Vagina (tissue), 2 donors: ENCODE results near the gene PRR4. TPM values are rescaled to one million over a fixed set of nuclear protein-coding genes. Genes with fewer than 3 reads are reported as not detected.

Experiments
- DNase-seq, 2 donors: peaks; one replicate each; pipeline ENCODE4 v3.0.0-alpha.2; 2017; ENCODE audit errors: extremely low spot score in 2 of 2
- H3K27ac ChIP-seq: fragments of 200-600 bp; sonication (generic); one replicate; pipeline ENCODE4 v1.5.1; 2019
- H3K27me3 ChIP-seq: fragments of 200-600 bp; sonication (generic); one replicate; pipeline ENCODE4 v1.5.1; 2019
- H3K36me3 ChIP-seq, 2 donors: fragments of 200-600 bp; sonication (generic); one replicate each; pipeline ENCODE4 v1.5.1; 2017 to 2019
- H3K4me1 ChIP-seq: fragments of 200-600 bp; sonication (generic); one replicate; pipeline ENCODE4 v1.5.1; 2019
- H3K4me3 ChIP-seq, 2 donors: fragments of 200-600 bp; sonication (generic); 1 replicate in 1 of 2; 2 replicates in 1 of 2; pipeline ENCODE4 v1.5.1; 2016 to 2019
- H3K9me3 ChIP-seq: fragments of 200-600 bp; sonication (generic); one replicate; pipeline ENCODE4 v1.5.1; 2019
- POLR2A ChIP-seq, 2 donors: fragments of 450-650 bp; IDR thresholded peaks; one replicate each; pipeline ENCODE4 v1.6.1; 2017; ENCODE audit warnings: antibody characterized with exemption in 2 of 2, mild to moderate bottlenecking in 2 of 2, moderate library complexity in 2 of 2
- POLR2AphosphoS5 ChIP-seq, 2 donors: sonication (generic); formaldehyde crosslinking; IDR thresholded peaks; one replicate each; pipeline ENCODE4 v1.9.0; 2017; ENCODE audit warnings: antibody characterized with exemption in 2 of 2, mild to moderate bottlenecking in 2 of 2, low read depth in 1 of 2; ENCODE audit not compliant: insufficient read depth in 1 of 2
- intact Hi-C: fragments of 100-400 bp; cut with DNase I; formaldehyde crosslinking; loops from one replicate; pipeline ENCODE4 v1.15.1; 2023
- total RNA-seq: library from RNA; depleted of rRNA; stranded (reverse); fragments of >200 nt; gene quantifications from one replicate; pipeline ENCODE4 v1.2.3, GENCODE V29; 2016
- TF ChIP-seq, protein P1 (sequence below), 3 experiments: fragments of 450-650 bp in 2 of 3; fragments of 200-600 bp in 1 of 3; sonication (generic) in 1 of 3; IDR thresholded peaks; one replicate each; pipeline ENCODE4 v1.5.1; 2017 to 2019; ENCODE audit warnings: antibody characterized with exemption in 3 of 3, mild to moderate bottlenecking in 2 of 3, moderate library complexity in 2 of 3

The PRR4 gene, protein sequence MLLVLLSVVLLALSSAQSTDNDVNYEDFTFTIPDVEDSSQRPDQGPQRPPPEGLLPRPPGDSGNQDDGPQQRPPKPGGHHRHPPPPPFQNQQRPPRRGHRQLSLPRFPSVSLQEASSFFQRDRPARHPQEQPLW
- total RNA-seq, result 6.1 TPM

DNA sequence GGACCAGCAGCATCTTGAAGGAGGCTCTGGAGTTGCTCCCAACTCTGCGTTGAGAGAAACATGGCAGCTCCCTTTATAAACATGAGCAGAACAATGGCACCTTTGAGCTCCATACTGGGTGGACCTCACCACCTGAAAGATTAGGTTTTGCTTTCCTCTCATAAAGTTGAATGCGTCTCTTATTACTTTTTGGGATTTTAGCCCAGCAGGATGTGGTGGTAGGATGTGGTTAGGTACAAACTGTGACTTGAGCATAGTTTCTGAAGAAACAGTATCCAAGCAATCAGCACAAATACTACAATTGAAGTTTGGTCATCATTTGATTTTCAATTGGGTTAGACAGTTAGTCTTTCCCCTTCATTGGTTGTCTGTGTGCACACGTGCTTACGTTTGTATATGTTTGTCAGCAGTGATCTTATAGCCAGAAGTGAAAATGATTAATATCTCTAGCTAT is at the start of gene PRR4:
TSS of gene PRR4 (minus strand) at position 51 of the 454 bp plus-strand sequence. CDS start at position 13, 38 bp downstream.
- no peak within 1 kb of the TSS for H3K4me3 ChIP-seq
- H3K4me1 ChIP-seq, result no peaks in the 10 kb centered on the region
- H3K27ac ChIP-seq, result no peak within 1 kb of the TSS
- TF ChIP-seq POLR2A (IDR thresholded peaks at IDR 0.05) (no peak), POLR2AphosphoS5 (IDR thresholded peaks at IDR 0.05; ENCODE audit: insufficient read depth in 1 of 2, low read depth in 1 of 2) (no peak)
- TF ChIP-seq, protein P1, sequence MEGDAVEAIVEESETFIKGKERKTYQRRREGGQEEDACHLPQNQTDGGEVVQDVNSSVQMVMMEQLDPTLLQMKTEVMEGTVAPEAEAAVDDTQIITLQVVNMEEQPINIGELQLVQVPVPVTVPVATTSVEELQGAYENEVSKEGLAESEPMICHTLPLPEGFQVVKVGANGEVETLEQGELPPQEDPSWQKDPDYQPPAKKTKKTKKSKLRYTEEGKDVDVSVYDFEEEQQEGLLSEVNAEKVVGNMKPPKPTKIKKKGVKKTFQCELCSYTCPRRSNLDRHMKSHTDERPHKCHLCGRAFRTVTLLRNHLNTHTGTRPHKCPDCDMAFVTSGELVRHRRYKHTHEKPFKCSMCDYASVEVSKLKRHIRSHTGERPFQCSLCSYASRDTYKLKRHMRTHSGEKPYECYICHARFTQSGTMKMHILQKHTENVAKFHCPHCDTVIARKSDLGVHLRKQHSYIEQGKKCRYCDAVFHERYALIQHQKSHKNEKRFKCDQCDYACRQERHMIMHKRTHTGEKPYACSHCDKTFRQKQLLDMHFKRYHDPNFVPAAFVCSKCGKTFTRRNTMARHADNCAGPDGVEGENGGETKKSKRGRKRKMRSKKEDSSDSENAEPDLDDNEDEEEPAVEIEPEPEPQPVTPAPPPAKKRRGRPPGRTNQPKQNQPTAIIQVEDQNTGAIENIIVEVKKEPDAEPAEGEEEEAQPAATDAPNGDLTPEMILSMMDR (IDR thresholded peaks at IDR 0.05), result no peak
- no peaks in the 10 kb centered on the region for H3K27me3 ChIP-seq
- DNase-seq, result no peak
- H3K9me3 ChIP-seq, result no peaks in the 10 kb centered on the region
- H3K36me3 ChIP-seq, result no peaks in the 10 kb centered on the region
- intact Hi-C loops, result no loop called here

DNA sequence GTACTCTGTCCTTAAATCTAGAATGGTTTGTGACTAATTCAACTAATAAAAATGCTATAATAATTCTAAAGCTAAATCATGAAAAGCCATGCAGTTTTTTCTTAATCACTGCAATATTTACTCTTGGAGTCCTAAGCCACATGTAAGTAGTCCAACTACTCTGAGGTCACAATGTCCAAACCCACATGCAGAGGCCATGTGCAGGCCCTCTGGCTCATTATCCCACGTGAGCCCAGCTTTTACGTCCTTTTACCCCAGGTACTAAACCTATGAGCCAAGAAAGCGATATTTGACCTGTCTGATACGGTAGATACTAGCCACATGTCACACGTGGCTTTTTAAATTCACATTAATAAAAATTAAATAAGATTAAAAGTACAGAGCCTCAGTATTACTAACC is 47.6 kb upstream of the PRR4 start:
- Histone ChIP-seq H3K4me1 (no peaks in the 10 kb centered on the region), H3K9me3 (no peaks in the 10 kb centered on the region)
- TF ChIP-seq POLR2A (IDR thresholded peaks at IDR 0.05), result no peak

GRCh38 chr12:10891937-10892336 is 42.7 kb upstream of the PRR4 start:
- Histone ChIP-seq H3K9me3 (no peaks in the 10 kb centered on the region), H3K27me3 (no peaks in the 10 kb centered on the region), H3K4me1 (no peaks in the 10 kb centered on the region), H3K36me3 (no peaks in the 10 kb centered on the region), H3K4me3 (no peak overlapping the region), H3K27ac (no peak overlapping the region)
- intact Hi-C loops, result no loop called here
- DNase-seq, result no peak
- TF ChIP-seq POLR2AphosphoS5 (IDR thresholded peaks at IDR 0.05; ENCODE audit: insufficient read depth in 1 of 2, low read depth in 1 of 2) (no peak), POLR2A (IDR thresholded peaks at IDR 0.05) (no peak)
- TF ChIP-seq, protein P1 (IDR thresholded peaks at IDR 0.05), result no peak

More for the DNA sequence above, 47.6 kb upstream of the PRR4 start:
- H3K4me3 ChIP-seq, result no peak overlapping the region
- H3K27ac ChIP-seq, result no peak overlapping the region
- H3K36me3 ChIP-seq, result no peaks in the 10 kb centered on the region
- H3K27me3 ChIP-seq, result no peaks in the 10 kb centered on the region
- intact Hi-C loops, result no loop called here
- DNase-seq, result no peak

DNA sequence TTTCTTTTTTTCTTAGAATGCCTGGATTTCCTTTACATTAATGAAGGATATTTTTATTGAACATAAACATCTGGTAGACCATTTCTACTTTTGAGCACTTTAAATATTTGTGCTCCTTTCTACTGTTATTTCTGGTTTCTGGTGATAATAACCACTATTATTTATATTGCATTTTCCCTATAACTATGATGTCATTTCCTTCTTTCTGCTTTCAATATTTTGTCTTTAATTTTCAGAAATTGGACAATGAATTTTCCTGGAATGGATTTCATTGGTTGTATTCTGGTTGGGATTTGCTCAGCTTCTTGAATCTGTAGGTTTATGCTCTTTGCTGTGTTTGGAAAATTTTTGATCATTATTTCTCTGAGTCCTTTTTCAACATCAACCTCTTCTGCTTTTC is 40.0 kb upstream of the PRR4 start:
- no peaks in the 10 kb centered on the region for H3K27me3 ChIP-seq
- TF ChIP-seq, protein P1 (IDR thresholded peaks at IDR 0.05), result no peak
- TF ChIP-seq POLR2A (IDR thresholded peaks at IDR 0.05) (no peak), POLR2AphosphoS5 (IDR thresholded peaks at IDR 0.05; ENCODE audit: insufficient read depth in 1 of 2, low read depth in 1 of 2) (no peak)
- no peaks in the 10 kb centered on the region for H3K4me1 ChIP-seq
- H3K4me3 ChIP-seq, result no peak overlapping the region
- DNase-seq, result no peak
- H3K9me3 ChIP-seq, result no peaks in the 10 kb centered on the region
- intact Hi-C loops, result no loop called here
- H3K27ac ChIP-seq, result no peak overlapping the region
- no peaks in the 10 kb centered on the region for H3K36me3 ChIP-seq

- no peaks in the 10 kb centered on the region for H3K36me3 ChIP-seq
Measured at GRCh38 chr12:10884086-10884725, 34.9 kb upstream of the PRR4 start, which contains the start of gene PRH1. PRH1 (minus strand) TSS chr12:10884255; CDS start chr12:10884217, 38 bp downstream.

More at GRCh38 chr12:10884086-10884725, 34.9 kb upstream of the PRR4 start, which contains the start of gene PRH1:
- no peak for DNase-seq
- no peak within 1 kb of the TSS for H3K4me3 ChIP-seq
- no peak within 1 kb of the TSS for H3K27ac ChIP-seq
- intact Hi-C loops, result no loop called here
- H3K27me3 ChIP-seq, result no peaks in the 10 kb centered on the region
- TF ChIP-seq, protein P1 (IDR thresholded peaks at IDR 0.05), result no peak
- TF ChIP-seq POLR2AphosphoS5 (IDR thresholded peaks at IDR 0.05; ENCODE audit: insufficient read depth in 1 of 2, low read depth in 1 of 2) (no peak), POLR2A (IDR thresholded peaks at IDR 0.05) (no peak)
- no peaks in the 10 kb centered on the region for H3K4me1 ChIP-seq
- H3K9me3 ChIP-seq, result no peaks in the 10 kb centered on the region
